Uterus (tissue), 2 donors: ENCODE measurements around the gene ZDHHC11.

Experiments used
- POLR2A ChIP-seq, 2 donors: fragments of 450-650 bp; IDR thresholded peaks; one replicate each; pipeline ENCODE4 v1.6.1; 2016; ENCODE audit warnings: antibody characterized with exemption in 2 of 2, mild to moderate bottlenecking in 1 of 2, moderate library complexity in 1 of 2
- TF ChIP-seq, protein P1 (sequence below), 4 experiments: fragments of 200-600 bp in 2 of 4; fragments of 450-650 bp in 2 of 4; sonication (generic) in 2 of 4; IDR thresholded peaks; one replicate each; pipeline ENCODE4 v1.5.1; 2016 to 2019; ENCODE audit warnings: antibody characterized with exemption in 4 of 4, mild to moderate bottlenecking in 2 of 4, moderate library complexity in 1 of 4

- TF ChIP-seq, protein P1, sequence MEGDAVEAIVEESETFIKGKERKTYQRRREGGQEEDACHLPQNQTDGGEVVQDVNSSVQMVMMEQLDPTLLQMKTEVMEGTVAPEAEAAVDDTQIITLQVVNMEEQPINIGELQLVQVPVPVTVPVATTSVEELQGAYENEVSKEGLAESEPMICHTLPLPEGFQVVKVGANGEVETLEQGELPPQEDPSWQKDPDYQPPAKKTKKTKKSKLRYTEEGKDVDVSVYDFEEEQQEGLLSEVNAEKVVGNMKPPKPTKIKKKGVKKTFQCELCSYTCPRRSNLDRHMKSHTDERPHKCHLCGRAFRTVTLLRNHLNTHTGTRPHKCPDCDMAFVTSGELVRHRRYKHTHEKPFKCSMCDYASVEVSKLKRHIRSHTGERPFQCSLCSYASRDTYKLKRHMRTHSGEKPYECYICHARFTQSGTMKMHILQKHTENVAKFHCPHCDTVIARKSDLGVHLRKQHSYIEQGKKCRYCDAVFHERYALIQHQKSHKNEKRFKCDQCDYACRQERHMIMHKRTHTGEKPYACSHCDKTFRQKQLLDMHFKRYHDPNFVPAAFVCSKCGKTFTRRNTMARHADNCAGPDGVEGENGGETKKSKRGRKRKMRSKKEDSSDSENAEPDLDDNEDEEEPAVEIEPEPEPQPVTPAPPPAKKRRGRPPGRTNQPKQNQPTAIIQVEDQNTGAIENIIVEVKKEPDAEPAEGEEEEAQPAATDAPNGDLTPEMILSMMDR (IDR thresholded peaks at IDR 0.05), result no peak
- TF ChIP-seq POLR2A (IDR thresholded peaks at IDR 0.05), result no peak
These were observed 31.7 kb downstream of the ZDHHC11 start for GRCh38 chr5:819078-819477.
